GM13976 (cell line): ENCODE results near the gene EVC.
"Not testable (repeated sequence)": the region's sequence is repeated elsewhere in the genome, so short reads cannot be mapped to it uniquely, and the experiment has no call there.

Source experiments
- DNase-seq: peaks from one replicate; pipeline ENCODE4 v3.0.0; 2012; ENCODE audit warnings: low spot score
- CTCF ChIP-seq: IDR thresholded peaks from 2 replicates; pipeline ENCODE4 v1.5.1; 2012; ENCODE audit warnings: borderline replicate concordance, mild to moderate bottlenecking; ENCODE audit not compliant: insufficient read depth; ENCODE audit errors: extremely low read depth, missing control alignments, control extremely low read depth
- in situ Hi-C: fragments of 300-500 bp; cut with MboI; formaldehyde crosslinking; loops from one replicate; pipeline ENCODE4 v1.12.0; 2022; ENCODE audit warnings: low sequenced_read_pairs, mixed read lengths, inconsistent platforms; ENCODE audit not compliant: unreplicated experiment

The EVC gene

GRCh38 chr4:5721923-5722322, 10.9 kb downstream of the EVC start:
- no peak for TF ChIP-seq CTCF
- DNase-seq, result no peak
- in situ Hi-C loops, result no loop called here

GRCh38 chr4:5722328-5722727, 11.3 kb downstream of the EVC start:
- TF ChIP-seq CTCF, result no peak
- in situ Hi-C loops, result no loop called here
- DNase-seq, result no peak

GRCh38 chr4:5724377-5724776, 13.4 kb downstream of the EVC start:
- DNase-seq, result no peak
- in situ Hi-C loops, result no loop called here
- TF ChIP-seq CTCF, result no peak

GRCh38 chr4:5728412-5728811, 17.4 kb downstream of the EVC start:
- DNase-seq, in situ Hi-C loops: not testable (repeated sequence)

GRCh38 chr4:5730436-5730835, 19.4 kb downstream of the EVC start:
- no peak for DNase-seq
- in situ Hi-C loops, result no loop called here
- TF ChIP-seq CTCF, result no peak

- no peak for DNase-seq
- in situ Hi-C loops, result no loop called here
- no peak for TF ChIP-seq CTCF
Measured at GRCh38 chr4:5730993-5731990, 20.3 kb downstream of the EVC start.

GRCh38 chr4:5732158-5732557, 21.2 kb downstream of the EVC start:
- no peak for DNase-seq
- in situ Hi-C loops, result no loop called here
- TF ChIP-seq CTCF, result no peak
